ENCODE data around the gene NFE2L2. TPM values are rescaled to one million over a fixed set of nuclear protein-coding genes. Genes with fewer than 3 reads are reported as not detected.
A peak's percentile ranks its signal among the peaks of the same experiment; 100 is the strongest.

NFE2L2 gene
- total and polyA plus RNA-seq, 4 donors: 83.4 to 131 (median 102) TPM

GRCh38 chr2:177283906-177284305 is 19.4 kb upstream of the NFE2L2 start:
- DNase-seq: no peak
- Histone ChIP-seq H3K4me1 (ENCODE audit: control insufficient read depth in 1 of 2, insufficient read depth in 2 of 2, low read length in 2 of 2) (peaks cover 7 to 15% of the 10 kb centered on the region in 2 donors), H3K27me3 (ENCODE audit: control insufficient read depth in 1 of 2, insufficient read depth in 2 of 2, low read length in 1 of 2) (no peaks in the 10 kb centered on the region), H3K4me3 (ENCODE audit: low read length in 2 of 2) (no peak overlapping the region), H3K27ac (ENCODE audit: low read depth in 1 of 2, low read length in 2 of 2) (no peak overlapping the region), H3K36me3 (ENCODE audit: control insufficient read depth in 1 of 2, insufficient read depth in 2 of 2, low read length in 1 of 2) (no peaks in the 10 kb centered on the region), H3K9me3 (ENCODE audit: control insufficient read depth, low read length) (no peaks in the 10 kb centered on the region)
- intact Hi-C loops (cut with DNase I): loop anchor here in 1 of 2 donors (5.0 kb wide), 1 partner anchor 33 kb away; no protein-coding TSS in a partner anchor
- no peak for ATAC-seq (ENCODE audit: low FRiP score)
- 89 to 91% methylated on average over 4 of the region's 4 CpGs for WGBS, 2 donors

GRCh38 chr2:177282787-177283572 is 18.5 kb upstream of the NFE2L2 start:
- intact Hi-C loops (cut with DNase I): loop anchor here in 1 of 2 donors (5.0 kb wide), 1 partner anchor 34 kb away; no protein-coding TSS in a partner anchor
- ATAC-seq (ENCODE audit: low FRiP score) (no peak), DNase-seq (no peak)
- H3K9me3 ChIP-seq (ENCODE audit: control insufficient read depth, low read length): no peaks in the 10 kb centered on the region
- peaks cover 7 to 15% of the 10 kb centered on the region in 2 donors for H3K4me1 ChIP-seq (ENCODE audit: control insufficient read depth in 1 of 2, insufficient read depth in 2 of 2, low read length in 2 of 2)
- peak overlapping the region in 1 of 2 donors; percentile 8 for H3K27ac ChIP-seq (ENCODE audit: low read depth in 1 of 2, low read length in 2 of 2)
- 92% methylated on average over 5 of the region's 5 CpGs for WGBS, 2 donors
- no peak overlapping the region for H3K4me3 ChIP-seq (ENCODE audit: low read length in 2 of 2)
- no peaks in the 10 kb centered on the region for H3K27me3 ChIP-seq (ENCODE audit: control insufficient read depth in 1 of 2, insufficient read depth in 2 of 2, low read length in 1 of 2)
- no peaks in the 10 kb centered on the region for H3K36me3 ChIP-seq (ENCODE audit: control insufficient read depth in 1 of 2, insufficient read depth in 2 of 2, low read length in 1 of 2)

- Histone ChIP-seq H3K36me3 (ENCODE audit: control insufficient read depth in 1 of 2, insufficient read depth in 2 of 2, low read length in 1 of 2) (no peaks in the 10 kb centered on the region), H3K4me1 (ENCODE audit: control insufficient read depth in 1 of 2, insufficient read depth in 2 of 2, low read length in 2 of 2) (peaks cover 7 to 15% of the 10 kb centered on the region in 2 donors), H3K27me3 (ENCODE audit: control insufficient read depth in 1 of 2, insufficient read depth in 2 of 2, low read length in 1 of 2) (no peaks in the 10 kb centered on the region), H3K27ac (ENCODE audit: low read depth in 1 of 2, low read length in 2 of 2) (peak overlapping the region in 1 of 2 donors; percentile 67), H3K9me3 (ENCODE audit: control insufficient read depth, low read length) (no peaks in the 10 kb centered on the region), H3K4me3 (ENCODE audit: low read length in 2 of 2) (no peak overlapping the region)
- WGBS, 2 donors: 10 to 12% methylated on average over 3 of the region's 3 CpGs
- DNase-seq: no peak
- peak; percentile 60 for ATAC-seq (ENCODE audit: low FRiP score)
- intact Hi-C loops (cut with DNase I): loop anchor here in 1 of 2 donors (5.0 kb wide), 1 partner anchor 35 kb away; no protein-coding TSS in a partner anchor
Observed at GRCh38 chr2:177282181-177282641, 17.7 kb upstream of the NFE2L2 start.

GRCh38 chr2:177281400-177282180 is 17.1 kb upstream of the NFE2L2 start:
- H3K4me3 ChIP-seq (ENCODE audit: low read length in 2 of 2): no peak overlapping the region
- intact Hi-C loops (cut with DNase I): loop anchor here in 1 of 2 donors (5.0 kb wide), 1 partner anchor 36 kb away; no protein-coding TSS in a partner anchor
- peak in 1 of 2 donors; percentile 74 for DNase-seq
- H3K36me3 ChIP-seq (ENCODE audit: control insufficient read depth in 1 of 2, insufficient read depth in 2 of 2, low read length in 1 of 2): no peaks in the 10 kb centered on the region
- H3K4me1 ChIP-seq (ENCODE audit: control insufficient read depth in 1 of 2, insufficient read depth in 2 of 2, low read length in 2 of 2): peaks cover 7 to 15% of the 10 kb centered on the region in 2 donors
- ATAC-seq (ENCODE audit: low FRiP score): peak; percentile 44
- WGBS, 2 donors: 92 to 95% methylated on average over 6 of the region's 6 CpGs
- no peaks in the 10 kb centered on the region for H3K9me3 ChIP-seq (ENCODE audit: control insufficient read depth, low read length)
- H3K27me3 ChIP-seq (ENCODE audit: control insufficient read depth in 1 of 2, insufficient read depth in 2 of 2, low read length in 1 of 2): no peaks in the 10 kb centered on the region
- H3K27ac ChIP-seq (ENCODE audit: low read depth in 1 of 2, low read length in 2 of 2): peak overlapping the region in 1 of 2 donors; percentile 67

- Histone ChIP-seq H3K4me1 (ENCODE audit: control insufficient read depth in 1 of 2, insufficient read depth in 2 of 2, low read length in 2 of 2) (peaks cover 7 to 11% of the 10 kb centered on the region in 2 donors), H3K9me3 (ENCODE audit: control insufficient read depth, low read length) (no peaks in the 10 kb centered on the region), H3K27ac (ENCODE audit: low read depth in 1 of 2, low read length in 2 of 2) (peak overlapping the region; percentile 6 to 86), H3K4me3 (ENCODE audit: low read length in 2 of 2) (no peak overlapping the region), H3K36me3 (ENCODE audit: control insufficient read depth in 1 of 2, insufficient read depth in 2 of 2, low read length in 1 of 2) (no peaks in the 10 kb centered on the region), H3K27me3 (ENCODE audit: control insufficient read depth in 1 of 2, insufficient read depth in 2 of 2, low read length in 1 of 2) (no peaks in the 10 kb centered on the region)
- no peak for DNase-seq
- intact Hi-C loops (cut with DNase I): loop anchor here in 1 of 2 donors (5.0 kb wide), 1 partner anchor 37 kb away; no protein-coding TSS in a partner anchor
- ATAC-seq (ENCODE audit: low FRiP score): no peak
- 29 to 31% methylated on average over 2 of the region's 2 CpGs for WGBS, 2 donors
Observed at GRCh38 chr2:177279847-177280246, 15.3 kb upstream of the NFE2L2 start.

- peak overlapping the region; percentile 30 to 74 for H3K27ac ChIP-seq (ENCODE audit: low read depth in 1 of 2, low read length in 2 of 2)
- no peaks in the 10 kb centered on the region for H3K36me3 ChIP-seq (ENCODE audit: control insufficient read depth in 1 of 2, insufficient read depth in 2 of 2, low read length in 1 of 2)
- ATAC-seq (ENCODE audit: low FRiP score): no peak
- H3K9me3 ChIP-seq (ENCODE audit: control insufficient read depth, low read length): no peaks in the 10 kb centered on the region
- DNase-seq: no peak
- no peaks in the 10 kb centered on the region for H3K27me3 ChIP-seq (ENCODE audit: control insufficient read depth in 1 of 2, insufficient read depth in 2 of 2, low read length in 1 of 2)
- peak overlapping the region in 1 of 2 donors; percentile 72 for H3K4me3 ChIP-seq (ENCODE audit: low read length in 2 of 2)
- peaks cover 0 to 6% of the 10 kb centered on the region in 2 donors for H3K4me1 ChIP-seq (ENCODE audit: control insufficient read depth in 1 of 2, insufficient read depth in 2 of 2, low read length in 2 of 2)
- 4 to 5% methylated on average over 4 of the region's 4 CpGs for WGBS, 2 donors
- intact Hi-C loops (cut with DNase I): no loop called here
Observed at GRCh38 chr2:177275743-177276055, 11.2 kb upstream of the NFE2L2 start.

GRCh38 chr2:177275040-177275742 is 10.7 kb upstream of the NFE2L2 start:
- Histone ChIP-seq H3K9me3 (ENCODE audit: control insufficient read depth, low read length) (no peaks in the 10 kb centered on the region), H3K27ac (ENCODE audit: low read depth in 1 of 2, low read length in 2 of 2) (peak overlapping the region in 1 of 2 donors; percentile 30), H3K4me3 (ENCODE audit: low read length in 2 of 2) (peak overlapping the region in 1 of 2 donors; percentile 72), H3K4me1 (ENCODE audit: control insufficient read depth in 1 of 2, insufficient read depth in 2 of 2, low read length in 2 of 2) (peaks cover 0 to 3% of the 10 kb centered on the region in 2 donors), H3K27me3 (ENCODE audit: control insufficient read depth in 1 of 2, insufficient read depth in 2 of 2, low read length in 1 of 2) (no peaks in the 10 kb centered on the region), H3K36me3 (ENCODE audit: control insufficient read depth in 1 of 2, insufficient read depth in 2 of 2, low read length in 1 of 2) (no peaks in the 10 kb centered on the region)
- intact Hi-C loops (cut with DNase I): no loop called here
- no peak for DNase-seq
- WGBS, 2 donors: 3 to 6% methylated on average over 5 of the region's 5 CpGs
- ATAC-seq (ENCODE audit: low FRiP score): peak; percentile 84

- H3K4me3 ChIP-seq (ENCODE audit: low read length in 2 of 2): no peak overlapping the region
Observed at GRCh38 chr2:177273408-177273807, 8.9 kb upstream of the NFE2L2 start.

More at GRCh38 chr2:177273408-177273807, 8.9 kb upstream of the NFE2L2 start:
- H3K27ac ChIP-seq (ENCODE audit: low read depth in 1 of 2, low read length in 2 of 2): peak overlapping the region in 1 of 2 donors; percentile 57
- 21 to 29% methylated on average over 3 of the region's 3 CpGs for WGBS, 2 donors
- H3K9me3 ChIP-seq (ENCODE audit: control insufficient read depth, low read length): no peaks in the 10 kb centered on the region
- H3K27me3 ChIP-seq (ENCODE audit: control insufficient read depth in 1 of 2, insufficient read depth in 2 of 2, low read length in 1 of 2): no peaks in the 10 kb centered on the region
- no peaks in the 10 kb centered on the region for H3K36me3 ChIP-seq (ENCODE audit: control insufficient read depth in 1 of 2, insufficient read depth in 2 of 2, low read length in 1 of 2)
- no peaks in the 10 kb centered on the region for H3K4me1 ChIP-seq (ENCODE audit: control insufficient read depth in 1 of 2, insufficient read depth in 2 of 2, low read length in 2 of 2)
- ATAC-seq (ENCODE audit: low FRiP score): peak; percentile 13
- DNase-seq: no peak
- intact Hi-C loops (cut with DNase I): no loop called here

Measured in aorta (tissue), 5 donors.